Bronchial epithelial cell (primary cell): ENCODE results near the gene IFNLR1. TPM values are rescaled to one million over a fixed set of nuclear protein-coding genes. Genes with fewer than 3 reads are reported as not detected.

ENCODE experiments used
- DNase-seq: peaks from one replicate; pipeline ENCODE4 v3.0.0-alpha.2; 2010; ENCODE audit warnings: low read depth
- FAIRE-seq: peaks from 2 replicates; lab custom pipeline; 2011; peaks lifted over from hg19 to GRCh38; lab: Jason Lieb, UNC
- H3K27me3 ChIP-seq: 2 replicates; pipeline ENCODE4 v1.5.1; 2011; ENCODE audit warnings: low read length; ENCODE audit not compliant: control insufficient read depth, insufficient read depth
- H3K36me3 ChIP-seq: 2 replicates; pipeline ENCODE4 v1.5.1; 2011; ENCODE audit warnings: low read length; ENCODE audit not compliant: control insufficient read depth, insufficient read depth
- H3K4me3 ChIP-seq: 2 replicates; pipeline ENCODE4 v1.5.1; 2011; ENCODE audit warnings: mild to moderate bottlenecking, low read depth, low read length, control low read depth
- total RNA-seq: library from RNA; depleted of rRNA; stranded (reverse); fragments of >200 nt; gene quantifications from 2 replicates; pipeline ENCODE4 v1.2.1, GENCODE V29; 2014
- TF ChIP-seq, protein P1 (sequence below): IDR thresholded peaks from 2 replicates; pipeline ENCODE4 v1.5.1; 2011; ENCODE audit warnings: mild to moderate bottlenecking, moderate library complexity, low read length, control low read depth, inconsistent platforms; ENCODE audit not compliant: insufficient read depth, severe bottlenecking

Gene IFNLR1
- total RNA-seq, 1 donor from 2014 or later: 4.5 TPM

DNA sequence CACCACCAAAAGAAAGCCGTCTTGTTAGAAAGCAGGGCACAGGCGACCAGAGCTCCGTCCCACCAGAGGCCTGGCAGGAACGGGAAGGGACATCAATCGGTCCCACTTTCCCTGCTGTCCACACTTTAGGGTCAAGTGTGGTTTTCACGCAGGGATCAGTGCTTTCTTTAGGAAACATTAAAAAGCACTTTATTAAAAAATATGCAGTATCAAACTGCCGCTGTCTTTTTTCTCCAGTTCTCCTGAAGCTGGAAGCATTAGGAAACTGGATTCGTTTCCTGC, 437 bp downstream of the IFNLR1 start:
- peak overlapping the region; percentile 52 for H3K4me3 ChIP-seq
- DNase-seq (no peak), FAIRE-seq (no peak)
- H3K27me3 ChIP-seq: no peaks in the 10 kb centered on the region
- TF ChIP-seq, protein P1, sequence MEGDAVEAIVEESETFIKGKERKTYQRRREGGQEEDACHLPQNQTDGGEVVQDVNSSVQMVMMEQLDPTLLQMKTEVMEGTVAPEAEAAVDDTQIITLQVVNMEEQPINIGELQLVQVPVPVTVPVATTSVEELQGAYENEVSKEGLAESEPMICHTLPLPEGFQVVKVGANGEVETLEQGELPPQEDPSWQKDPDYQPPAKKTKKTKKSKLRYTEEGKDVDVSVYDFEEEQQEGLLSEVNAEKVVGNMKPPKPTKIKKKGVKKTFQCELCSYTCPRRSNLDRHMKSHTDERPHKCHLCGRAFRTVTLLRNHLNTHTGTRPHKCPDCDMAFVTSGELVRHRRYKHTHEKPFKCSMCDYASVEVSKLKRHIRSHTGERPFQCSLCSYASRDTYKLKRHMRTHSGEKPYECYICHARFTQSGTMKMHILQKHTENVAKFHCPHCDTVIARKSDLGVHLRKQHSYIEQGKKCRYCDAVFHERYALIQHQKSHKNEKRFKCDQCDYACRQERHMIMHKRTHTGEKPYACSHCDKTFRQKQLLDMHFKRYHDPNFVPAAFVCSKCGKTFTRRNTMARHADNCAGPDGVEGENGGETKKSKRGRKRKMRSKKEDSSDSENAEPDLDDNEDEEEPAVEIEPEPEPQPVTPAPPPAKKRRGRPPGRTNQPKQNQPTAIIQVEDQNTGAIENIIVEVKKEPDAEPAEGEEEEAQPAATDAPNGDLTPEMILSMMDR: no peak
- no peaks in the 10 kb centered on the region for H3K36me3 ChIP-seq

DNA sequence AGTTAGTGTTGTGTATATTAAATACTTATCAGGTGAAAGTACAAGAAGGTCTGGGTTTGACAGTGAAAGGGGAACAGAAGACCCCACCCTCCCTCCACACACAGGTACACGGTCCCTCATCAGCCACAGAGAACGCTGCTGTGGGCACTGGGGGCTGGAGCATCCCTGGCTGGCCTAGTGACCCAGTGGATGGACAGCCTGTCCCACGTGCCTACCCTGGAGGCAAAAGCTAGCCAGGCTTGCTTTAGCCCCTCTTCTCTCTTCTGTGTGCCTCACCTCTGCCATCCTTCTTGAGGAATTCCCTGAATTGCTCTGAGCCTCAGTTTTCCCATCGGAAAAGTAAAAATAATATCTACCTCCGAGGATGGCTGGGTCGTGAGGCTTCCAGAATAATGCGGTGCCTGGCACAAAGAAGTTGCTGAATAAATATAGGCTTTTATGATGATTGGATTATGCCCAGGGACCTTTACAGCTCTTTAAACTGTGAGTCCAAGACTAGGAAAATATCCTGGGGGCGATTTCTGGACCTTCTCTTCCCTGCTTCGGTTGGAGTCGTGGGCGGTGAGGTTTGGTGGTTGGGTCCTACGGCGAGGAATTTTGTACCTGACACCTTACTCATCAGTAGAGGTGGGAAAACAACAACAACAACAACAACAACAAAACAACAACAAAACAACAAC, 918 bp downstream of the IFNLR1 start:
- Histone ChIP-seq H3K4me3 (peak overlapping the region; percentile 52), H3K27me3 (no peaks in the 10 kb centered on the region), H3K36me3 (no peaks in the 10 kb centered on the region)
- DNase-seq (no peak), FAIRE-seq (no peak)
- TF ChIP-seq, protein P1: no peak

DNA sequence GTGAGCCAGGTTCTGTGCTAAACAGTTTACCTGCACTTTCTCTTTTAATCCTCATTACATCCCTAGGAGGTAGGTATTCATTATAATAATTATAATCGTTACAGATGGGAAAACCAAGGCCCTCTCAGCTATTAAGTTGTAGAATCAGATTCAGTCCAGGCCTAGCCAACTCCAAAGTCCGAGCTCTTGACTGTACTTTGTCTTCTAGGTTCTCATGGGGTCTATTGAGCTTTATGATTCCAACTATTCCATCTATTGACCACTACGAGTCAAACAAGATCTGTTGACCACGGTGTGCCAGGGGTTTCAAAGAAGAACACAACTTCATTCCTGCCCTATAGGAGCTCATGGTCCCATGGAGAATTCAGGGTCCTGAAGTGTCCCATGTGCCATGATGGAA, 2.0 kb downstream of the IFNLR1 start:
- TF ChIP-seq, protein P1: no peak
- DNase-seq (no peak), FAIRE-seq (no peak)
- H3K36me3 ChIP-seq: no peaks in the 10 kb centered on the region
- H3K27me3 ChIP-seq: no peaks in the 10 kb centered on the region
- H3K4me3 ChIP-seq: no peak overlapping the region

DNA sequence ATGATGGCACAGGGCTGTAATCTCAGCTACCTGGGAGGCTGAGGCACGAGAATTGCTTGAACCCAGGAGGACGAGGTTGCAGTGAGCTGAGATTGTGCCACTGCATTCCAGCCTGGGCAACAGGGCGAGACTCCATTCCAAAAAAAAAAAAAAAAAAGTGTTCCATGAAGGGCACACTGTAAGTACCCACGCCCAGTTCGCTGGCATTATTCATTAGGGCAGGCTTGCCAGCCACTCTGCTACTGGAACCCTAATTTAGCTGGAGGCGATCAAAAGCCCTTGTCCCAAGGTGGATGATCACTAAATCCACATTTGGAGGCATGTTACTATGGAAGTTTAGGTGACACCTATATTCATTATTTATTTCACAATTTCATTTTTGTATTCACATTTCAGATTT, 5.0 kb downstream of the IFNLR1 start:
- Histone ChIP-seq H3K36me3 (peaks cover 5% of the 10 kb centered on the region), H3K27me3 (no peaks in the 10 kb centered on the region), H3K4me3 (no peak overlapping the region)
- TF ChIP-seq, protein P1: no peak
- FAIRE-seq: no peak
- DNase-seq: no peak

DNA sequence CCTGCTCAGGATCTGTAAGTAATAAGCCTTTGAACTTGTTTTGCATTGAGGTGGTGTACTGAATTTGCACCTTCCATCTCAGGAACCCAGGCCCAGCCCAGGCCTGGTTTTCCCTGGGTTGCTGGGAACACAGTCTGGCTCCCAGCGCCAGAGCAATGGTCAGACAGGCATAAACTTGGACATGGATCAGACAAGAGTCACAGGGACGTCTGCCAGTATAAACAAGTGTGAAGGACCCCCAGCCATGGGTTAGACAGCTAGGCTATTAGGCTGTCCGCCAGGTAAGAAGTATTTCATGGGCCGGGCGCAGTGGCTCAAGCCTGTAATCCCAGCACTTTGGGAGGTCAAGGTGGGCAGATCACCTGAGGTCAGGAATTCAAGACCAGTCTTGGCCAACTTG, 5.5 kb downstream of the IFNLR1 start:
- FAIRE-seq (no peak), DNase-seq (no peak)
- Histone ChIP-seq H3K4me3 (no peak overlapping the region), H3K27me3 (no peaks in the 10 kb centered on the region), H3K36me3 (peaks cover 5% of the 10 kb centered on the region)
- TF ChIP-seq, protein P1: no peak

DNA sequence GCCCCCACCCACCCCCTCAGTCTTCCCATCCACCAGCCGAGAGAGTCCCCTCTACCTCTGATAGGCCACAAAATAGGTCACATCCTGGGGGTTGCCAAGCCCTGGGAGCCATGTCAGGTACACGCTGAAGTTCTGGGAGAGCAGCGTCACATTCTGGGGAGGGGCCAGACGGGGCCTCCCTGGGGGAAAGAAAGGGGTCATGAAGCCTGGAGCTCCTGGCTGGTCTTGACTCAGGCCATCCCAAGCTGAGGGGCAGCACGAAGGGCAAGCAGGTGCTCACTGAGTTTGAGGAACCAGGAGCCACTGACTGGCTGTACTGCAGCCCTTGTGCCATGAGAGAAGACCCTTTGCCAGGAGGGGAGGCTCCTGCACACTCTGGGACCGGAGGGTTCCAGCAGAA, 6.4 kb downstream of the IFNLR1 start:
- FAIRE-seq (no peak), DNase-seq (no peak)
- Histone ChIP-seq H3K36me3 (peaks cover 5% of the 10 kb centered on the region), H3K27me3 (no peaks in the 10 kb centered on the region), H3K4me3 (no peak overlapping the region)
- TF ChIP-seq, protein P1: no peak
